EL (cell line): ENCODE results near the gene NDUFS1.
"Not testable (repeated sequence)": the region's sequence is repeated elsewhere in the genome, so short reads cannot be mapped to it uniquely, and the experiment has no call there.

Source experiments
- DNase-seq: peaks from one replicate; pipeline ENCODE4 v3.0.0-alpha.2; 2016

Gene NDUFS1

DNA sequence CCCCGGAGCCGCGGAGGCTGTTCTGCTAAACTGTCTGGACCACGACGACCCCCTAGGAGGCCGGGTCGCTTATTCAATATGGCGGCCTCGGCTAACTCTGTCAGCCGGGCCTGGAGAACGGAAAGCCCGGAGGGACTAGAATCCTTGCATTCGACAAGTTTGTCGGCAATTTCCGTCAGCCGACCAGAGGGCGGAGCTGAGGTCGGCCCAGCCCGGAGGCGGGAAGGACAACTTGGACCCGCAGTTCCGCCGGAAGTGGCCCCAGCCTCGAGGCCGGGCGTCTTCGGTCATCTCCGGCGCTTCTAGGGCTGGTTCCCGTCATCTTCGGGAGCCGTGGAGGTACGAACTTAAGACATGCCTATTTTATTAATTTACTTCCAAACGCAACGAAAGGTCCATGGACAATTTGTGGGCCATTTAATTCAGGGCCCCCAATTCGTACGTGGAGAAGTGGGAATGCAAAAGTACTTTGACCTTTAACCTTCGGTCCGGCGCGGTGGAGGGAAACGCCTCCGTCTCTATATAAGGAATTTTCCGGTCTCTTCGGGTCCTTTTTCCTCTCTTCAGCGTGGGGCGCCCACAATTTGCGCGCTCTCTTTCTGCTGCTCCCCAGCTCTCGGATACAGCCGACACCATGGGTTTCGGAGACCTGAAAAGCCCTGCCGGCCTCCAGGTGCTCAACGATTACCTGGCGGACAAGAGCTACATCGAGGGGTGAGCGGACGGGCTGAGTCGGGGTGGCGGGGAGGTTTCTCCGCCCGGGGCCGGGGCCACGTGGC is at the start of gene NDUFS1, which contains the start of gene EEF1B2:
NDUFS1 (minus strand) TSS at position 99 of the 779 bp plus-strand sequence. CDS start 5,766 bp downstream, outside the sequence.
EEF1B2 (plus strand) TSS at position 550 of the 779 bp plus-strand sequence; CDS start at position 635, 85 bp downstream.
- peak; percentile 98 for DNase-seq

- no peak for DNase-seq
These were observed 49.7 kb upstream of the NDUFS1 start for GRCh38 chr2:206208900-206209299.

- DNase-seq: not testable (repeated sequence)
These were observed 48.1 kb upstream of the NDUFS1 start for GRCh38 chr2:206207316-206207715.

- no peak for DNase-seq
These were observed 45.5 kb upstream of the NDUFS1 start for GRCh38 chr2:206204710-206205109.

- no peak for DNase-seq
These were observed 44.1 kb upstream of the NDUFS1 start for GRCh38 chr2:206203331-206203730.

GRCh38 chr2:206202446-206202845 is 43.2 kb upstream of the NDUFS1 start:
- no peak for DNase-seq

- no peak for DNase-seq
These were observed 42.0 kb upstream of the NDUFS1 start for GRCh38 chr2:206201075-206201848.

- peak; percentile 19 for DNase-seq
These were observed 39.4 kb upstream of the NDUFS1 start for GRCh38 chr2:206198677-206199076.

GRCh38 chr2:206193671-206194357 is 34.6 kb upstream of the NDUFS1 start:
- no peak for DNase-seq

- DNase-seq: no peak
These were observed 32.9 kb upstream of the NDUFS1 start for GRCh38 chr2:206192157-206192556.

- DNase-seq: no peak
These were observed 31.4 kb upstream of the NDUFS1 start for GRCh38 chr2:206190689-206191088.

GRCh38 chr2:206190111-206190510 is 30.9 kb upstream of the NDUFS1 start:
- DNase-seq: no peak

- no peak for DNase-seq
These were observed 30.4 kb upstream of the NDUFS1 start for GRCh38 chr2:206189691-206190090.

DNA sequence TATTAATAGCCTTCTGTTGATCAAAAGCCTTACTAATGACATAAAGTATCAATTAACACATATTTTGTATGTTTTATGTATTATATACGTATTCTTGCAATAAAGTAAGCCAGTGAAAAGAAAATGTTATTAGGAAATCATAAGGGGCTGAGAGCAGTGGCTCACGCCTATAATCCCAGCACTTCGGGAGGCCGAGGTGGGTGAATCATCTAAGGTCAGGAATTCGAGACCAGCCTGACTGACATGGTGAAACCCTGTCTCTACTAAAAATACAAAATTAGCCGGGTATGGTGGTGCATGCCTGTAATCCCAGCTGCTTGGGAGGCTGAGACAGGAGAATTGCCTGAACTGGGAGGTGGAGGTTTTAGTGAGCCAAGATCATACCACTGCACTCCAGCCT is 22.3 kb upstream of the NDUFS1 start:
- DNase-seq: peak; percentile 29

- DNase-seq: no peak
These were observed 17.7 kb upstream of the NDUFS1 start for GRCh38 chr2:206176901-206177300.

DNA sequence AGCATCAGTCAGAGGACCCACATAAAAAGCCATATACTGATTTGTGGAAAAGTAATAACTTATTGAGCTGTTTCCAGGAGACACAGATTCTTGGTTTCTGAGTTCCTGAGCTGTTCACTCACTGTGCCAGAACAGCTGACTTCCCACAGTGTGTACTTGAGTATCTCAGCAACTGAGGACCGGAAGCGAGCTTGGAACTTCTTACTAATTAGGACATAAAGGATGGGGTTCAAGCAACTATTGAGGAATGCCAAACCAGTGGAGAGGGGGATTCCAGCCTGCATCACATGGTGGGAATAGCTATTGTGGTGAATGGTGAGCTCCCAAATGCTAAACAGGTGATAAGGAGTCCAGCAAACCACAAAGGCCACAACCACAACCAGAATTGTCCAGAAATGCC is 16.9 kb upstream of the NDUFS1 start:
- DNase-seq: no peak

DNA sequence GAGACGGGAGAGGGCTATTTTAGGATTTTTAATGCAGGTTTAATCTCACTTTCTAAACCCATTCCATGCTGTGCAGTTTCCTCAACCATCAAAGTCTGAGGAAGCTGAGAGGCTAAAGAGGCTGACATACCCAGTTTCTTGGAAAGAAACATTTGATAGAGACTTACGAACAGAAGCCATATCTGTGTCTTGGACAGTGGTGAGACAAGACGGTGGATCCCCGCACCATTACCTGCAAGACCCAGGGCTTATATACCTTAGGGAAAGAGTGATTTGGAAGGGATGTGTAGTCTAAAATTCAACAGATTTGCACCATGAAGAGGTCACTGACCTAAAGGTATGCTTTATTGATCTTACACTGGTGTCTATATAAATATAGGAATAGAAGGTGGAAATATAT is 13.9 kb upstream of the NDUFS1 start:
- no peak for DNase-seq

- DNase-seq: not testable (repeated sequence)
These were observed 12.6 kb upstream of the NDUFS1 start for GRCh38 chr2:206171624-206172397.

- not testable (repeated sequence) for DNase-seq
These were observed 9.0 kb upstream of the NDUFS1 start for GRCh38 chr2:206168230-206168629.

DNA sequence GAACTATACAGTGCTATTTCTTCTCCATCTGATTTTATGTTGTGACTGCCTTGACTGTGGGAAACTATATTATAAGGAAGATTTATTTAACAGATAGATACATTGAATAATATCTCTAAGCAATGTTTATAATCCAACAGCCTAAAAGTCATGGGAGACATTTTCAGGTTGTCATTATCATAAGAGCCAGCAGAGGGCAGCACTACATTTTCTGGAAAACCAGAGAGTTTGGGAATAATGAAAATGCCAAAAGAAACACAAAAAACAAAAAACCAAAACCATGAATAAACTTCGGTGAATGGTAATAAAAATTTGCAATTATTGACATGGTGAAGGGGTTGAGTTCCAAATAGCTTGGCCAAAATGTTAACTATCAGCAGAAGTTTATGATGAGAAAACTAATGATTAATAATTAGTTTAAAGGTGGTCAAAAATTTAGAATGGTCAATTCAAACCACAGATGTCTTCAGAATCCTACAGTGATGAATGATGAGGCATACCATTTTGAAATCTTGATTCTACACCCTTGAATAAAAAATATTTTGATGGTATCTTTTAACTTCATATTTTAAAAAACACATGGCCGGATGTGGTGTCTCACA is 5.1 kb upstream of the NDUFS1 start:
- peak; percentile 54 for DNase-seq

DNA sequence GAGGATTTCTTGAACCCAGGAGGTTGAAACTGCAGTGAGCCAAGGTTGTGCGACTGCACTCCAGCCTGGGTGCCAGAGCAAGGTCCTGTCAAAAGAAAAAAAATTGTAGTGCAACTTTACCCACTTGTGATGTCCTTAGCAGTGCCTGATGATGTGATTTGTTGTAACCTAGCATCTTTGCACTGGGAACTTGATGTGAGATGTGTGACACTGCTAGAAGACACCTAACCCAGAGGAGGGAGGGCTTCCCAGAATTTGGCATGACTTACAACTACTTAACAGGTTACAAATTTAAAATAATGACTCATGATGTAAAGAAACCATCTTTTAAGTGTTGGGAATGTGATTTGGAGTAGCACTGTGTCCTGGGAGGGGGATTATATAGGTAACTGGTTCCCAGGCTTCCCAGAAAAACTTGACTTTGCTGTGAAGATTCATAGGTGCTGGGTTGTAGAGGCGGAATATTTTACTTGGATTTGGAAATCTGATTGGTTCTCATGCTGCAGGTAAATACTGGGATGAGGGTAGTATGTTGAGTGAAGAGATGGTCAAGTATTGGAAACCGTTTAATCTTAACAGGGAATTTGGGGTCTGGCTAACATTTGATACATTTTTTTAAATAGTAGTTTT is 4.1 kb upstream of the NDUFS1 start:
- no peak for DNase-seq

DNA sequence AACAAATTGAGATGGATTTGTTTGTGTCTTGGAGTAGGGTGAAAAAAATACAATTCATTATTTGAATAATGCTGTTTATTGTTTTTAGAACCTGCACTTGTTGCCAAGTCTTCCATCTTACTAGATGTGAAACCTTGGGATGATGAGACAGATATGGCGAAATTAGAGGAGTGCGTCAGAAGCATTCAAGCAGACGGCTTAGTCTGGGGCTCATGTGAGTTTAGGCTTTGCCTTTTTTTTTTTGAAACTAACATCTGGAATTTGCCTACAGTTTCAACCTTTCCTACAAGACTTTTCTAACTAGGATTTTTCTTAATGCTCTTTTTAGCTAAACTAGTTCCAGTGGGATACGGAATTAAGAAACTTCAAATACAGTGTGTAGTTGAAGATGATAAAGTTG is 3.2 kb upstream of the NDUFS1 start:
- not testable (repeated sequence) for DNase-seq
